ENCODE results near the gene SYNGR2.

The SYNGR2 gene

GRCh38 chr17:78173097-78173715 is 4.8 kb downstream of the SYNGR2 start:
- no peak for DNase-seq

GRCh38 chr17:78174346-78174869 is 6.0 kb downstream of the SYNGR2 start:
- no peak for DNase-seq

GRCh38 chr17:78174870-78175642 is 6.7 kb downstream of the SYNGR2 start:
- DNase-seq: no peak

- DNase-seq: no peak
Measured at GRCh38 chr17:78175643-78175981, 7.2 kb downstream of the SYNGR2 start.

GRCh38 chr17:78176548-78177025 is 8.2 kb downstream of the SYNGR2 start:
- no peak for DNase-seq

- DNase-seq: no peak
Measured at GRCh38 chr17:78179372-78179771, 11.0 kb downstream of the SYNGR2 start.

GRCh38 chr17:78180083-78180482 is 11.7 kb downstream of the SYNGR2 start:
- no peak for DNase-seq

GRCh38 chr17:78180508-78180907 is 12.1 kb downstream of the SYNGR2 start:
- no peak for DNase-seq

- DNase-seq: no peak
Measured at GRCh38 chr17:78182504-78182903, 14.1 kb downstream of the SYNGR2 start.

- DNase-seq: no peak
Measured at GRCh38 chr17:78183916-78184315, 15.5 kb downstream of the SYNGR2 start.

GRCh38 chr17:78184351-78184750 is 16.0 kb downstream of the SYNGR2 start:
- DNase-seq: no peak

- DNase-seq: no peak
Measured at GRCh38 chr17:78184868-78185267, 16.5 kb downstream of the SYNGR2 start.

- DNase-seq: no peak
Measured at GRCh38 chr17:78185981-78186691, 17.8 kb downstream of the SYNGR2 start.

- DNase-seq: peak; percentile 73
Measured at GRCh38 chr17:78186692-78187595, 18.6 kb downstream of the SYNGR2 start, which contains the start of the genes AFMID and TK1. Gene AFMID, plus strand, starts transcription at chr17:78187362. Its CDS starts 9 bp downstream, at chr17:78187371. Gene TK1, minus strand, starts transcription at chr17:78187052. Its CDS starts 58 bp downstream, at chr17:78186994.

- no peak for DNase-seq
Measured at GRCh38 chr17:78196716-78197115, 28.3 kb downstream of the SYNGR2 start.

GRCh38 chr17:78197147-78197832 is 28.9 kb downstream of the SYNGR2 start:
- DNase-seq: no peak

- DNase-seq: no peak
Measured at GRCh38 chr17:78200451-78200850, 32.1 kb downstream of the SYNGR2 start.

- no peak for DNase-seq
Measured at GRCh38 chr17:78202666-78203065, 34.3 kb downstream of the SYNGR2 start.

- no peak for DNase-seq
Measured at GRCh38 chr17:78204387-78205123, 36.2 kb downstream of the SYNGR2 start.

GRCh38 chr17:78205124-78205775 is 36.9 kb downstream of the SYNGR2 start:
- DNase-seq: no peak

All from DMS79 (cell line).